ENCODE data around the gene C16orf78.

The C16orf78 gene

GRCh38 chr16:49414671-49415070 is 41.1 kb downstream of the C16orf78 start:
- TF ChIP-seq Cebpa-rat (IDR thresholded peaks at IDR 0.05) = no peak
- H4K20me1 ChIP-seq = no peaks in the 10 kb centered on the region
- no peak overlapping the region for H3K27ac ChIP-seq
- H3K9me3 ChIP-seq (replicated peaks in 1 of 11) = peaks cover 0 to 9% (median 0%) of the 10 kb centered on the region in 11 experiments; a peak in 3 of 22 replicates
- no peaks in the 10 kb centered on the region for H3K27me3 ChIP-seq
- H3K9ac ChIP-seq = no peak overlapping the region
- no peak overlapping the region for H3K4me2 ChIP-seq
- H3K36me3 ChIP-seq = no peaks in the 10 kb centered on the region
- peaks cover 0 to 19% (median 15%) of the 10 kb centered on the region in 10 experiments; a peak in 15 of 20 replicates for H3K4me1 ChIP-seq
- no peak overlapping the region for H3K4me3 ChIP-seq

DNA sequence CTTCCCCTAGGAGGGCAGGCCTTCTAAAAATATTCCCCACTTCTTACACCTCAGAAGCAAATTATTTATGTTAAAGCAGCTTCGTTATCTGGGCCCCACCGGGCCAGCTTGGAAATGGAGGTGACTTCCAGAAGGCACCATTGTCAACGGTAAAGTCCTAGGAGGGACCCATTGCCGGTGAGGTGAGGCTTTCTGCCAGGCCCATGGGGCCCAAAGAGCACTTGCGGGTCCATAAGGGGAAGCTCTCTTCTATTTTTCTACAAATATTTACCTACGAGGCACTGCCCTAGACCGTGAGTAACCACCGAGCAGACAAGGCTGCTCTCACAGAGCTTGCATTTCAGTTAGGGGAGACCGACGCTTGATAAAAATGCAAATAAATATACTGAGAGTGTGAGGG is 41.5 kb downstream of the C16orf78 start:
- Histone ChIP-seq H3K4me2 (no peak overlapping the region), H3K27ac (no peak overlapping the region), H3K4me3 (no peak overlapping the region), H3K4me1 (peaks cover 0 to 17% (median 15%) of the 10 kb centered on the region in 10 experiments; a peak in 15 of 20 replicates), H3K36me3 (no peaks in the 10 kb centered on the region), H3K9me3 (replicated peaks in 1 of 11) (peaks cover 0 to 9% (median 0%) of the 10 kb centered on the region in 11 experiments; a peak in 3 of 22 replicates), H3K9ac (no peak overlapping the region), H4K20me1 (no peaks in the 10 kb centered on the region), H3K27me3 (no peaks in the 10 kb centered on the region)
- TF ChIP-seq Cebpa-rat (IDR thresholded peaks at IDR 0.05) = no peak

DNA sequence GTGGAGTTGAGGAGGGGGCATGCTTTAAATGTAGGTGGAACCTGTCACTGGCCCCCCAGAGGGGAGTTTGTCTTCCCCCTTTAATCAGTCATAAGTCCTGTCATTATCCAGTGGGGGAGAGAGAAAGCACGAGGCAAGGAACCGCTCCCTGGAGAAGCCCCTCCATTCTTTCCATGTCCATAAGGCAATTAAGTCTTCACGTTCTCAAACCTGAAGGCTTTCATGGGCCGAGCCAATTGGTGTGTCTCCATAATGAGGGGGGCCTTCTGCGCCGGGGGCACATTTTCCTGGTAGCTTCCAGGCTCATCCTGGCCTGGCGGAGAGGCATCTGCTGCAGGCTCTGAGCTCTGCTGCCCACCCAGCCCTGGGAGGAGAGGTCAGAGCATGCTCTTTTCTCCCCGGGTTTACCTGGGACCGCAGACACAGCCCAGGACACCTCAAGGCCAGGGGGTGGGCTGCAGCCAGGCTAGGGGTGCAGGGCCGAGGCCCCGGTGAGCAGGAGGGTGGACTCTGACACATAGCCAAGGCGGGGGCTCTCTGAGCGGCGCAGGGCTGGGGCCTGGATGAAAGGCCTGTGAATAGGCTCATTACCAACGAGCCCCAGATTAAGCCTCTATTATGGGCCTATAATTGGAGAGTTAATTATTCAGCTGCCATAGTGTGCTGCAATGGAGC is 42.5 kb downstream of the C16orf78 start:
- H3K27me3 ChIP-seq = no peaks in the 10 kb centered on the region

GRCh38 chr16:49417354-49417753 is 43.8 kb downstream of the C16orf78 start:
- H3K27ac ChIP-seq = no peak overlapping the region
- H3K4me3 ChIP-seq = no peak overlapping the region
- TF ChIP-seq Cebpa-rat (IDR thresholded peaks at IDR 0.05) = no peak
- H3K27me3 ChIP-seq = no peaks in the 10 kb centered on the region
- H3K9me3 ChIP-seq (replicated peaks in 1 of 11) = peaks cover 0 to 8% (median 0%) of the 10 kb centered on the region in 11 experiments; a peak in 2 of 22 replicates
- H3K9ac ChIP-seq = no peak overlapping the region
- no peaks in the 10 kb centered on the region for H3K36me3 ChIP-seq
- no peaks in the 10 kb centered on the region for H4K20me1 ChIP-seq
- H3K4me1 ChIP-seq = no peaks in the 10 kb centered on the region; a peak in 1 of 20 replicates
- H3K4me2 ChIP-seq = no peak overlapping the region

More for the DNA sequence above, 42.5 kb downstream of the C16orf78 start:
- Histone ChIP-seq H4K20me1 (no peaks in the 10 kb centered on the region), H3K4me1 (peaks cover 0 to 8% (median 5%) of the 10 kb centered on the region in 10 experiments; a peak in 14 of 20 replicates), H3K4me2 (no peak overlapping the region), H3K9ac (no peak overlapping the region), H3K36me3 (no peaks in the 10 kb centered on the region), H3K4me3 (no peak overlapping the region), H3K9me3 (replicated peaks in 1 of 11) (peaks cover 0 to 9% (median 0%) of the 10 kb centered on the region in 11 experiments; a peak in 2 of 22 replicates), H3K27ac (no peak overlapping the region)
- TF ChIP-seq Cebpa-rat (IDR thresholded peaks at IDR 0.05) = no peak

GRCh38 chr16:49419006-49419405 is 45.4 kb downstream of the C16orf78 start:
- no peaks in the 10 kb centered on the region for H3K4me1 ChIP-seq
- TF ChIP-seq Cebpa-rat (IDR thresholded peaks at IDR 0.05) = no peak
- no peaks in the 10 kb centered on the region for H4K20me1 ChIP-seq
- H3K9me3 ChIP-seq (replicated peaks in 1 of 11) = no peaks in the 10 kb centered on the region
- H3K9ac ChIP-seq = no peak overlapping the region
- no peak overlapping the region for H3K4me3 ChIP-seq
- no peak overlapping the region for H3K27ac ChIP-seq
- H3K4me2 ChIP-seq = no peak overlapping the region
- H3K27me3 ChIP-seq = no peaks in the 10 kb centered on the region
- H3K36me3 ChIP-seq = no peaks in the 10 kb centered on the region

DNA sequence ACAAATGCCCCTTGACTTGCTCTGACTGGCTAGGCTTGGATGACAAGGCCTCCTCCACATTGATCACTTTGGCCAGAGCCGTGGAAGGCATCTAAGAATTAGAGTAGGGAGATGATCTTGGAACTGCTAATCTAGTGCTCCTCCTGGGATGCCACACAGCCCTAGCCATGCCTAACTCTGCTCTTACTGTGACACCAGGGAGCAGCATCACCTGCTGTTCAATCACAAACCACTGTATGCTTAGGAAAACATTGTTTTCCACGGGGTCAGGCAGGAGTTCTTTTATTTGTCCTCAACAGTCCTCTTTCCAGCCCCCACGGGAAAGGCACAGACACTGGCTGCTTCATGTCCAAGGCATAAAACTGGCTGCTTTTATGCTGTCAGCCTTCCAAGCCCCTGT is 46.3 kb downstream of the C16orf78 start:
- Histone ChIP-seq H3K27me3 (no peaks in the 10 kb centered on the region), H3K4me2 (no peak overlapping the region), H3K9ac (no peak overlapping the region), H3K4me1 (no peaks in the 10 kb centered on the region), H3K9me3 (replicated peaks in 1 of 11) (no peaks in the 10 kb centered on the region), H3K27ac (no peak overlapping the region), H3K4me3 (no peak overlapping the region), H3K36me3 (no peaks in the 10 kb centered on the region), H4K20me1 (no peaks in the 10 kb centered on the region)
- TF ChIP-seq Cebpa-rat (IDR thresholded peaks at IDR 0.05) = no peak

- H3K9ac ChIP-seq = no peak overlapping the region
These were observed 49.3 kb downstream of the C16orf78 start for GRCh38 chr16:49422896-49423295.

DNA sequence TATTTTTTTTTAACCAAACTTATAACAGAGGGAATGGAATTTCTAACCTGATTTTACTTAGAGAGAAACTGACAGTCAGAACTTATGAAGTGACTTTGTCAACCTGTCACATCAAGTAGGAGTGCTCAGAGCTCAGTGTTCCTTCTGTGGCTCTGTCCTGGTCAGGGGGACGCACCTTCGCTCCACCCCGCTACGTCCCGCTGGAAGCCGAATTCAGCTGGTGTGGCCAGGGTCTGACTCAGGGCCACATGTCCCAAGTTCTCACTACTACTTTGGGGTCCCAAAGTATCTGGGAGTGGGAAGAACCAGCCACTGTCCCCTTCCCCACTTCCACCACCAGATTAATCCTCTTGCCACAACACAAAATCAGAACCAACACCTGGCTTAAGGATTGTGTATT is 51.4 kb downstream of the C16orf78 start:
- peaks cover 0 to 15% (median 0%) of the 10 kb centered on the region in 11 experiments; a peak in 3 of 22 replicates for H3K9me3 ChIP-seq (replicated peaks in 1 of 11)
- TF ChIP-seq Cebpa-rat (IDR thresholded peaks at IDR 0.05) = no peak
- H4K20me1 ChIP-seq = no peaks in the 10 kb centered on the region
- no peak overlapping the region for H3K4me2 ChIP-seq
- H3K36me3 ChIP-seq = no peaks in the 10 kb centered on the region
- H3K27me3 ChIP-seq = no peaks in the 10 kb centered on the region
- no peak overlapping the region for H3K27ac ChIP-seq
- no peak overlapping the region for H3K4me3 ChIP-seq
- no peaks in the 10 kb centered on the region for H3K4me1 ChIP-seq
- H3K9ac ChIP-seq = no peak overlapping the region

More at GRCh38 chr16:49422896-49423295, 49.3 kb downstream of the C16orf78 start:
- Histone ChIP-seq H3K27me3 (no peaks in the 10 kb centered on the region), H3K4me3 (no peak overlapping the region), H3K4me2 (no peak overlapping the region), H3K9me3 (replicated peaks in 1 of 11) (0 out of 22 replicates have a peak, but pooled peaks cover 0 to 9% (median 0%) of the 10 kb centered on the region in 11 experiments), H4K20me1 (no peaks in the 10 kb centered on the region), H3K36me3 (no peaks in the 10 kb centered on the region), H3K4me1 (no peaks in the 10 kb centered on the region), H3K27ac (no peak overlapping the region)
- no peak for TF ChIP-seq Cebpa-rat (IDR thresholded peaks at IDR 0.05)

GRCh38 chr16:49427771-49428170 is 54.2 kb downstream of the C16orf78 start:
- no peak overlapping the region for H3K27ac ChIP-seq
- no peak for TF ChIP-seq Cebpa-rat (IDR thresholded peaks at IDR 0.05)
- no peak overlapping the region for H3K4me2 ChIP-seq
- peaks cover 0 to 1% (median 0%) of the 10 kb centered on the region in 10 experiments; a peak in 2 of 20 replicates for H3K4me1 ChIP-seq
- no peak overlapping the region for H3K4me3 ChIP-seq
- H3K27me3 ChIP-seq = no peaks in the 10 kb centered on the region
- H3K9ac ChIP-seq = no peak overlapping the region
- H3K9me3 ChIP-seq (replicated peaks in 1 of 11) = peaks cover 0 to 15% (median 0%) of the 10 kb centered on the region in 11 experiments; a peak in 3 of 22 replicates
- no peaks in the 10 kb centered on the region for H3K36me3 ChIP-seq
- no peaks in the 10 kb centered on the region for H4K20me1 ChIP-seq

GRCh38 chr16:49428808-49429207 is 55.2 kb downstream of the C16orf78 start:
- no peak for TF ChIP-seq Cebpa-rat (IDR thresholded peaks at IDR 0.05)
- Histone ChIP-seq H3K27me3 (no peaks in the 10 kb centered on the region), H3K4me3 (no peak overlapping the region), H3K4me1 (peaks cover 0 to 8% (median 0%) of the 10 kb centered on the region in 10 experiments; a peak in 2 of 20 replicates), H3K36me3 (no peaks in the 10 kb centered on the region), H3K27ac (no peak overlapping the region), H3K4me2 (no peak overlapping the region), H3K9me3 (replicated peaks in 1 of 11) (peaks cover 0 to 15% (median 0%) of the 10 kb centered on the region in 11 experiments; a peak in 3 of 22 replicates), H3K9ac (no peak overlapping the region), H4K20me1 (no peaks in the 10 kb centered on the region)
